OCI-LY1 (cell line): ENCODE data around the gene PLAC9.

Experiments used
- H2AFZ ChIP-seq: fragments of 200-600 bp; sonication (generic), shearing (Covaris generic); 2 replicates; pipeline ENCODE4 v1.6.0; 2014; ENCODE audit warnings: antibody characterized with exemption, mild to moderate bottlenecking, low read length
- H3F3A ChIP-seq: fragments of 200-600 bp; sonication (generic), shearing (Covaris generic); 2 replicates; pipeline ENCODE4 v1.6.0; 2014; ENCODE audit warnings: mild to moderate bottlenecking, antibody characterized with exemption, low read length, moderate library complexity; ENCODE audit not compliant: insufficient read depth
- H3K27ac ChIP-seq: fragments of 200-600 bp; sonication (generic); 2 replicates; pipeline ENCODE4 v1.5.1; 2014; ENCODE audit warnings: low read length, mixed run types, mild to moderate bottlenecking, low read depth; ENCODE audit not compliant: poor library complexity, severe bottlenecking
- H3K27me3 ChIP-seq: fragments of 200-600 bp; sonication (generic); 2 replicates; pipeline ENCODE4 v1.6.0; 2014; ENCODE audit warnings: antibody characterized with exemption, mild to moderate bottlenecking, low read length, moderate library complexity; ENCODE audit not compliant: insufficient read depth
- H3K36me3 ChIP-seq: fragments of 200-600 bp; sonication (generic); 2 replicates; pipeline ENCODE4 v1.6.1; 2014; ENCODE audit warnings: mild to moderate bottlenecking, antibody characterized with exemption, low read length, moderate library complexity, mixed read lengths; ENCODE audit not compliant: insufficient read depth
- H3K4me1 ChIP-seq: fragments of 200-600 bp; sonication (generic); 2 replicates; pipeline ENCODE4 v1.5.1; 2014; ENCODE audit warnings: mild to moderate bottlenecking, low read length, moderate library complexity; ENCODE audit not compliant: insufficient read depth, severe bottlenecking
- H3K4me2 ChIP-seq: fragments of 200-600 bp; sonication (generic), shearing (Covaris generic); 2 replicates; pipeline ENCODE4 v1.6.1; 2014; ENCODE audit warnings: low read length
- H3K4me3 ChIP-seq: fragments of 200-600 bp; sonication (generic); 2 replicates; pipeline ENCODE4 v1.5.1; 2014; ENCODE audit warnings: low read length, low read depth, mild to moderate bottlenecking, mixed read lengths; ENCODE audit not compliant: poor library complexity, severe bottlenecking
- H3K79me2 ChIP-seq: fragments of 200-600 bp; shearing (Covaris generic); 2 replicates; pipeline ENCODE4 v1.6.1; 2016; ENCODE audit warnings: mixed run types, low read length, mixed read lengths; ENCODE audit not compliant: insufficient read depth
- H3K9ac ChIP-seq: fragments of 200-600 bp; sonication (generic), shearing (Covaris generic); 2 replicates; pipeline ENCODE4 v1.6.1; 2014; ENCODE audit warnings: mild to moderate bottlenecking, low read length, mixed read lengths
- H3K9me2 ChIP-seq: fragments of 200-600 bp; sonication (generic), shearing (Covaris generic); 2 replicates; pipeline ENCODE4 v1.6.1; 2014; ENCODE audit warnings: low read depth, mild to moderate bottlenecking, low read length, mixed read lengths
- H3K9me3 ChIP-seq: fragments of 200-600 bp; shearing (Covaris generic); 2 replicates; pipeline ENCODE4 v1.6.1; 2014; ENCODE audit warnings: low read length, mixed read lengths
- H4K20me1 ChIP-seq: fragments of 200-600 bp; sonication (generic), shearing (Covaris generic); 2 replicates; pipeline ENCODE4 v1.6.0; 2016; ENCODE audit warnings: mild to moderate bottlenecking, low read length; ENCODE audit not compliant: insufficient read depth
- EZH2 ChIP-seq: fragments of 200-600 bp; sonication (generic), shearing (Covaris generic); IDR thresholded peaks from 2 replicates; pipeline ENCODE4 v1.8.0; 2017; ENCODE audit warnings: borderline replicate concordance, mixed run types, mild to moderate bottlenecking, antibody characterized with exemption, low read length, moderate library complexity, mixed read lengths
- TF ChIP-seq, protein P1 (sequence below): fragments of 200-600 bp; sonication (generic), shearing (Covaris generic); IDR thresholded peaks from 2 replicates; pipeline ENCODE4 v1.5.1; 2017; ENCODE audit warnings: mild to moderate bottlenecking, antibody characterized with exemption, low read length, moderate library complexity, mixed read lengths

Gene PLAC9

DNA sequence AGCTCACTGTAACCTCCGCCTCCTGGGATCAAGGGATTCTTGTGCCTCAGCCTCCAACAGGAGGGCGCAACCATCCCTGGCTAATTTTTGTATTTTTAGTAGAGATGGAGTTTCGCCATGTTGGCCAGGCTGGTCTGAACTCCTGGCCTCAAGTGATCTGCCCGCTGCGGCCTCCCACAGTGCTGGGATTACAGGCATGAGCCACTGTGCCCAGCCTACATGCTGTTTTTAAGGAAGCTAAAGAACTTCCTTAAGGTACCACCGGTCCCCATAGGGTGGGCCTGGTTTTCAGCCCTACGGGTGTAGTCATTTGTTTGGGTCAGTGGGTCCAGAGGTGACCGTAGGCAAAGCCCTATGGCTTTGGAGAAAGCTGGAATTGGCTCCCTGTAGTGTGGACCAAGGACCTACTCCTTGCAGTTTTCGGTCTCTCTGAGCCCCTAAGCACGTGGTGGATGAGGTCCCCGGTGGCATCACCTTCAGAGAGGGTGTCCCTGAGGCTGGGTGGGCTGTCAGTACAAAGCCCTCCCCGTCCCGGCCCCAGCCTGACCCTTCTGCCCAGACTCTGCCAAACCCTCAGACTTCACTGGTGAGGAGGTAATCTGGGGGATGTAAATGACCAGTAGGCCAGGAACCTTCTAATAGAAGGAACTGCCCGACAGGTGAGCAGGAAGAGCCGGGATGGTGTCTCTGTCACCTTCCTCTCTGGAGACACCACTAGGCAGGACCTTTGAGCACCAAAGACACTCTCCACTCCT, 42.3 kb downstream of the PLAC9 start:
- Histone ChIP-seq H3K27me3 (no peaks in the 10 kb centered on the region), H3K4me3 (no peak overlapping the region), H3K9me3 (no peaks in the 10 kb centered on the region), H3F3A (no peaks in the 10 kb centered on the region), H3K9ac (no peak overlapping the region), H3K4me1 (peaks cover 16% of the 10 kb centered on the region), H3K27ac (no peak overlapping the region), H3K79me2 (no peaks in the 10 kb centered on the region), H3K9me2 (no peaks in the 10 kb centered on the region), H4K20me1 (no peaks in the 10 kb centered on the region), H3K4me2 (no peak overlapping the region), H2AFZ (no peak overlapping the region), H3K36me3 (peaks cover 12% of the 10 kb centered on the region; the same call in 1 of the 2 replicates)
- no peak for TF ChIP-seq EZH2
- TF ChIP-seq, protein P1, sequence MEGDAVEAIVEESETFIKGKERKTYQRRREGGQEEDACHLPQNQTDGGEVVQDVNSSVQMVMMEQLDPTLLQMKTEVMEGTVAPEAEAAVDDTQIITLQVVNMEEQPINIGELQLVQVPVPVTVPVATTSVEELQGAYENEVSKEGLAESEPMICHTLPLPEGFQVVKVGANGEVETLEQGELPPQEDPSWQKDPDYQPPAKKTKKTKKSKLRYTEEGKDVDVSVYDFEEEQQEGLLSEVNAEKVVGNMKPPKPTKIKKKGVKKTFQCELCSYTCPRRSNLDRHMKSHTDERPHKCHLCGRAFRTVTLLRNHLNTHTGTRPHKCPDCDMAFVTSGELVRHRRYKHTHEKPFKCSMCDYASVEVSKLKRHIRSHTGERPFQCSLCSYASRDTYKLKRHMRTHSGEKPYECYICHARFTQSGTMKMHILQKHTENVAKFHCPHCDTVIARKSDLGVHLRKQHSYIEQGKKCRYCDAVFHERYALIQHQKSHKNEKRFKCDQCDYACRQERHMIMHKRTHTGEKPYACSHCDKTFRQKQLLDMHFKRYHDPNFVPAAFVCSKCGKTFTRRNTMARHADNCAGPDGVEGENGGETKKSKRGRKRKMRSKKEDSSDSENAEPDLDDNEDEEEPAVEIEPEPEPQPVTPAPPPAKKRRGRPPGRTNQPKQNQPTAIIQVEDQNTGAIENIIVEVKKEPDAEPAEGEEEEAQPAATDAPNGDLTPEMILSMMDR = no peak

DNA sequence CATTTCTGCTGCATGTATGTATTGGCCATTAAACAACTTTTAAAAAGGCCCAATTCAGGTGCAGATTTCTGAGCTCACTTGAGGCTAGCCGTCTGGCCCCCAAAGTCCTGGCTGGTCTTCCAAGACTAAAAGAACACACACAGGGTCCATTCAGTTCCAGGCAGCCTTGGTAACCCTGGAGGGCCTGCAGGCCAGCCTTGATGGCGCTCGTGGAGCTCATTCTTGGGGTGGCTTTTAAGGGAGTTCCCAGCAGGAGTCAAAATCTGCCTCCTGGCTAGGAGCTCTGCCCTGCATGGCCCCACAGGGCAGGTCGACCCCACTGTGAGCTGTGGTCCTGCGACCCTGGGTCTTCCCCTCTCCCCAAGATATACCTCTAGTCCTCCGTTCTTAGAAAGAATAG, 44.0 kb downstream of the PLAC9 start:
- H3K4me1 ChIP-seq = peaks cover 16% of the 10 kb centered on the region
- no peak overlapping the region for H3K4me2 ChIP-seq
- H3K9me3 ChIP-seq = no peaks in the 10 kb centered on the region
- no peaks in the 10 kb centered on the region for H3K27me3 ChIP-seq
- H3K79me2 ChIP-seq = peaks cover 1% of the 10 kb centered on the region
- no peak overlapping the region for H3K9ac ChIP-seq
- no peak overlapping the region for H2AFZ ChIP-seq
- no peaks in the 10 kb centered on the region for H4K20me1 ChIP-seq
- H3F3A ChIP-seq = no peaks in the 10 kb centered on the region
- no peaks in the 10 kb centered on the region for H3K9me2 ChIP-seq
- H3K4me3 ChIP-seq = no peak overlapping the region
- peaks cover 12% of the 10 kb centered on the region; the same call in 1 of the 2 replicates for H3K36me3 ChIP-seq
- TF ChIP-seq, protein P1 = no peak
- no peak for TF ChIP-seq EZH2
- no peak overlapping the region for H3K27ac ChIP-seq

DNA sequence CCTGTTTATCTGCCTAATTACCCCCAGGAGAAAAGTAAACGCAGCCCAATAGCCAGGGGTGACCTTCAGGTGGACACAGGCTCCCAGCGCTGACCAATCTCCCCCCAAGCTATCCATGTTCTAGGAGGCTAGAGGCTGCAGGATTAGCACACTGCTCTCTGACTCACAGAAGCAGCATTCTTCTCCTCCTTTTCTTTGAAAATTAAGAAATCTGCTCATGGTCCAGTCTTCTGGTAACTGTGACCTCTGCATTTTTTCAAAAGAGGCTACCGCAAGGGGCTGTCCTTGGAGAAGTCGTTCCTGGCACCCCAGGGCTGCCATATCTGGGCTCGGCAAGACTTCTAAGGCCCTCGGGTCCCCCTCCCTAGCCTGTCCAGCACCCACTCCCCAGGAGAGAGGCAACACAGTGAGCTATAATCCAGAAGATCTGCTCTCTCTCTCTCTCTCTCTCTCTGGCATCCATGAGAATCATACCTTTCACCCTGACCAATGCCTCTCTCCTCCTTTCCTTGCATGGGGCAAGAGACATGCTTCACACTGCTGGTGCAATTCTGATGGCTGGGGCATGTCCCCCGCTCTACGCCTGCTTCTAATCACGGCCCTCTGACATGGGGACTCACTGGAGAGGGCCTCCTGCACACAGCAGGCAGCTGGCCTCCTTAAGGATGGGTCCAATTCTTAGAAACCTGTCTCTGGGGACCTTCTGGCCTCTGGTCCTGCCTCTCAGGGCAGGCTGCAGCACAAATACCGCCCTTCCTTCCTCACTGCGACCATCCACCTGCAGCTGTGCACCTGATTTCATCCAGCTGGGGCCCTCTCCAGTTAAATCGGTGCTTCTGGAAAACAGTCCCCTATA, 45.5 kb downstream of the PLAC9 start:
- Histone ChIP-seq H3F3A (no peaks in the 10 kb centered on the region), H3K9me2 (no peaks in the 10 kb centered on the region), H3K27ac (no peak overlapping the region), H3K4me2 (no peak overlapping the region), H3K4me1 (peaks cover 16% of the 10 kb centered on the region), H3K9ac (no peak overlapping the region), H3K79me2 (peaks cover 14% of the 10 kb centered on the region), H3K9me3 (no peaks in the 10 kb centered on the region), H3K36me3 (peaks cover 6% of the 10 kb centered on the region; the same call in 1 of the 2 replicates), H2AFZ (no peak overlapping the region), H4K20me1 (no peaks in the 10 kb centered on the region), H3K27me3 (no peaks in the 10 kb centered on the region), H3K4me3 (no peak overlapping the region)
- TF ChIP-seq, protein P1 = no peak
- no peak for TF ChIP-seq EZH2
